Heart right ventricle (tissue), 16 donors: ENCODE results near the gene ZNF532. TPM values are rescaled to one million over a fixed set of nuclear protein-coding genes. Genes with fewer than 3 reads are reported as not detected.

Source experiments
- ATAC-seq, 8 donors: fragments of 200-7000 bp; cut with Tn5 transposase; one replicate each; pipeline ENCODE4 v1.9.1; 2020; ENCODE audit warnings: mild to moderate bottlenecking in 8 of 8, moderate library complexity in 8 of 8, moderate number of reproducible peaks in 1 of 8
- DNase-seq, 2 donors: peaks; one replicate each; pipeline ENCODE4 v3.0.0-alpha.2; 2020
- H3K27ac ChIP-seq, 10 donors: fragments of 200-600 bp; sonication (generic) in 2 of 10; one replicate each; pipeline versions ENCODE4 v1.5.0 to v1.8.0; 2020 to 2022; ENCODE audit warnings: mild to moderate bottlenecking in 3 of 10
- H3K27me3 ChIP-seq, 7 donors: fragments of 200-600 bp; one replicate each; pipeline ENCODE4 v1.8.0; 2021 to 2022; ENCODE audit warnings: mild to moderate bottlenecking in 2 of 7
- H3K36me3 ChIP-seq, 9 donors: fragments of 200-600 bp; sonication (generic) in 1 of 9; one replicate each; pipeline versions ENCODE4 v1.5.0 to v1.8.0; 2020 to 2022; ENCODE audit warnings: mild to moderate bottlenecking in 2 of 9
- H3K4me1 ChIP-seq, 9 donors: fragments of 200-600 bp; sonication (generic) in 1 of 9; one replicate each; pipeline versions ENCODE4 v1.5.0 to v1.8.0; 2020 to 2022; ENCODE audit warnings: mild to moderate bottlenecking in 4 of 9
- H3K4me3 ChIP-seq, 10 donors: fragments of 200-600 bp; sonication (generic) in 2 of 10; one replicate each; pipeline versions ENCODE4 v1.5.0 to v1.8.0; 2020 to 2022; ENCODE audit warnings: mild to moderate bottlenecking in 7 of 10, moderate library complexity in 2 of 10
- H3K9me3 ChIP-seq, 11 donors: fragments of 200-600 bp in 10 of 11; sonication (generic) in 2 of 11; one replicate each; pipeline versions ENCODE4 v1.5.0 to v1.8.0; 2013 to 2022; ENCODE audit warnings: mild to moderate bottlenecking in 2 of 11, control low read depth in 1 of 11, moderate library complexity in 1 of 11
- CTCF ChIP-seq, 9 donors: fragments of 200-600 bp; sonication (generic) in 2 of 9; IDR thresholded peaks; one replicate each; pipeline versions ENCODE4 v1.5.0 to v1.8.0; 2021 to 2022; ENCODE audit warnings: antibody characterized with exemption in 9 of 9, mild to moderate bottlenecking in 5 of 9, moderate library complexity in 1 of 9
- WGBS, 2 donors: extraction: QIAGEN DNeasy Blood & Tissue Kit; methylation state at CpG; one replicate each; pipeline ENCODE4 v1.1.7; 2013; ENCODE audit warnings: inconsistent platforms in 1 of 2; 5-methylcytosine and 5-hydroxymethylcytosine counted together
- intact Hi-C, 10 donors: fragments of 100-400 bp; cut with DNase I; formaldehyde crosslinking; loops; one replicate each; pipeline versions ENCODE4 v1.11.1 to v1.14.2; 2022
- polyA plus RNA-seq, 2 donors: library from polyadenylated mRNA; stranded (reverse); fragments of 200-250 nt; gene quantifications; one replicate each; pipeline ENCODE4 v1.2.3, GENCODE V29; 2013
- total RNA-seq, 10 donors: library from RNA; stranded (reverse); fragmentation: NEBNext Ultra II Directional in 3 of 10; extraction: Animal tissue kit (Norgen Biotek cat#: 25700) in 3 of 10; gene quantifications; one replicate each; pipeline versions ENCODE4 v1.2.1 to v1.2.4, GENCODE V29; 2021 to 2023
- donor health status: Arrhythmogenic right ventricular cardiomyopathy.
- donor health status: ischemic (EF 13 %, LVEDD 7.1; RV severe dilation, severe dysfunction).
- donor health status: healthy with polysubstance abuse.
- donor health status: DM: no; HTN: yes; CAD: no.
- donor health status: DM: no; HTN: no; CAD: no.
- donor health status: ischemic (EF 25% LVEDD 6.9; RV normal size, moderate dysfunction).
- donor health status: ischemic (EF 25% LVEDD 5.7; RV mildly dilated, moderate dysfunction).
- donor health status: healthy.
- donor health status: DM: yes; HTN: yes; CAD: no.
- donor health status: Ischemic cardiomyopathy.
- donor health status: ischemic (EF 35%, LVEDD 5.7; RV mildly dilated, moderate dysfunction).
- donor health status: nonischemic (EF 11% LVEDD 7.7; RV severe dilation, severe dysfunction).
- donor health status: DM: yes; HTN: yes; CAD: no.
- donor health status: PGD.
- donor health status: ischemic (EF 29% LVEDD 5.4; RV normal size, mild dysfunction).
- donor health status: nonischemic (EF 23%, LVEDD 6.1; RV moderate dilation, normal function).

ZNF532 gene
- total and polyA plus RNA-seq, 12 donors = 13.8 to 71.4 (median 64.6) TPM

DNA sequence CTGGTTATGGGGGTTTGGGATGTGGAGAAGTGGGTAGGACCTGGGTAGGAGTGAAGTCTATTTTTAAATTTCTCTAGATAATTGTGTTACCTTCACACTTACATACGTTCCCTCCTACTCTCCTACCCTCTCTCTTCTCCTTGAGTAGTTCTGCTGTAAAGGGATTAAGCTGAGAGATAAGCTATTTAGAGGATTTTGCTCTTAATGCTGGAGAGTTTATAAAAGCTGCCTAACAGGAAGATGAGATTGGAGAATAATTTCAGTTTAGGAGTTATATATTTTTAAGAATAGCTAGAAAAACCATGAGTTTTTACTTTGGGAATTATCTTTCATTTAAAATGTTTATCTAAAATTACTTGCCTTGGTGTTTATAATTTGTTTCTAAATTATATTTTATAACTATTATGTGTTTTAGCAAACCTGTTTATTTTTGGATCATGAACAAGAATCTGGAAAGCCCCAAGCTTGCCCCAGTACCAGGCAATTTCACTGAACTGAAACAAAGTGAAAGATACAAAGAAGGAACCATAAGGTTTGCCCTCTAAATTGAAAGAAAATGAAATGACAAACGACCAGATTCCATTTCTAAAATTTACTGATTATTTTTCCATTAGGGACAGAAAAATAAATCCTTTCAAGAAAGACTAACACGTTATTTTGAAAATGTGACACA lies 101.5 kb downstream of the ZNF532 start:
- 50 to 53% methylated on average over 3 of the region's 3 CpGs for WGBS, 2 donors
- ATAC-seq = peak in 1 of 8 donors; percentile 12
- no peak for DNase-seq
- intact Hi-C loops = no loop called here
- no peaks in the 10 kb centered on the region for H3K9me3 ChIP-seq
- H3K27ac ChIP-seq = peak overlapping the region in 7 of 10 donors; percentile 3 to 71 (median 56)
- no peak for TF ChIP-seq CTCF (IDR thresholded peaks at IDR 0.05)
- no peak overlapping the region for H3K4me3 ChIP-seq
- peaks cover 4 to 58% (median 39%) of the 10 kb centered on the region in 9 donors for H3K4me1 ChIP-seq
- H3K36me3 ChIP-seq = peaks cover 0 to 67% (median 4%) of the 10 kb centered on the region in 9 donors
- no peaks in the 10 kb centered on the region for H3K27me3 ChIP-seq

DNA sequence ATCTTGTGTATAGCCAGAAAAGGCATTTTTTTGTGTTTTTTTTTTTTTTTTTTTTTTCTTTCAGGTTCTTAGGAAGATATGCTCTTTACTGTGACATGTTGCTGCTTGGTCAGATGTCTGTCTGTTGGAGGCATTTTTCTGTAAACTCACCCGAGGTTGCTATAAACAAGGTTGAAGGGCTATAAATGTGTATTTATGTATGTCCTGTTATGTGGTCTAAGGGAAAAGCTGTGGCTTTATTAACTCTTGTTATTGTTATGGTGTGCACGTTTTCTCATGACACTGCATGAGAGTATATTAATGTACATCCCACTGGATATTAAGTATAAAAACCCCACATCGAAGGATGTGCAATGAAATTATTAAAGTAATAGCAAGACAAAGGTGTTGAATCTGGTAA lies 102.0 kb downstream of the ZNF532 start:
- Histone ChIP-seq H3K27ac (peak overlapping the region in 4 of 10 donors; percentile 56 to 71 (median 61)), H3K4me3 (no peak overlapping the region), H3K36me3 (peaks cover 0 to 67% (median under 1%) of the 10 kb centered on the region in 9 donors), H3K27me3 (no peaks in the 10 kb centered on the region), H3K9me3 (no peaks in the 10 kb centered on the region), H3K4me1 (peaks cover 4 to 56% (median 36%) of the 10 kb centered on the region in 9 donors)
- intact Hi-C loops = no loop called here
- DNase-seq (no peak), ATAC-seq (no peak)
- no peak for TF ChIP-seq CTCF (IDR thresholded peaks at IDR 0.05)
- WGBS, 2 donors = 86 to 92% methylated on average over 3 of the region's 3 CpGs

DNA sequence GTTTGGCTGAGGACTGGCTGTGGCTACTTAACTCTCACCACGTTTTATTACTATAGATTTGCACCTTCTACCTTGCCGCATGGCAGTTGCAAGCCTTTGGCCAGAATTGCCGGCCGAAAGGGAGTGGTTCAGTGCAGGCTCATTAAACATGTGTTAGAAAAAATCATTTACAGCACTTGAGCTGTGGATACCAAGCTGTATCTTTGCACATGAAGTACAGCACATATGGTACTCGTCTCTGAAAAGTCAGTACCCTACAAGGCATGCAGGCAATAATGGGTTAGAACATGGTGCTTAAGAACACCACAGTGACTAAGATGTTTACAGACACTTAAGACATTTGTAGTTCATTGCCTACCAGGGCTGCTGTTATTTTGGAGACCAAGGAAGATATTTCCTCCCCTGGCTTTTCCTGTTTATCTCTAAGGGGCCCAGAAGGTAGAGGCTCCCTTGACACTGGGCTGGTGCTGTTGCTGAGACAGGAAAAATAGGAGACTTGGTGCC lies 103.1 kb downstream of the ZNF532 start:
- Histone ChIP-seq H3K27me3 (no peaks in the 10 kb centered on the region), H3K9me3 (no peaks in the 10 kb centered on the region), H3K4me3 (no peak overlapping the region), H3K27ac (peak overlapping the region in 7 of 10 donors; percentile 24 to 71 (median 36)), H3K36me3 (peaks cover 0 to 67% (median 5%) of the 10 kb centered on the region in 9 donors), H3K4me1 (peaks cover 4 to 62% (median 36%) of the 10 kb centered on the region in 9 donors)
- TF ChIP-seq CTCF (IDR thresholded peaks at IDR 0.05) = no peak
- intact Hi-C loops = no loop called here
- 80 to 82% methylated on average over 5 of the region's 5 CpGs for WGBS, 2 donors
- ATAC-seq (peak in 3 of 8 donors; percentile 25 to 71 (median 27)), DNase-seq (no peak)

- no peak for ATAC-seq
- TF ChIP-seq CTCF (IDR thresholded peaks at IDR 0.05) = no peak
- no peaks in the 10 kb centered on the region for H3K9me3 ChIP-seq
- intact Hi-C loops = no loop called here
- no peaks in the 10 kb centered on the region for H3K27me3 ChIP-seq
- no peak overlapping the region for H3K4me3 ChIP-seq
- 92 to 93% methylated on average over 14 of the region's 14 CpGs for WGBS, 2 donors
- no peak for DNase-seq
- peaks cover 0 to 87% (median 5%) of the 10 kb centered on the region in 9 donors for H3K36me3 ChIP-seq
- H3K27ac ChIP-seq = no peak overlapping the region
- peaks cover 0 to 57% (median 24%) of the 10 kb centered on the region in 9 donors for H3K4me1 ChIP-seq
Observed at GRCh38 chr18:58970943-58971790, 106.5 kb downstream of the ZNF532 start.
